ENCODE results near the gene PCCA. TPM values are rescaled to one million over a fixed set of nuclear protein-coding genes. Genes with fewer than 3 reads are reported as not detected.

PCCA gene
- total and polyA plus RNA-seq, 2 experiments from 2014 or later = 41.9 to 46.6 TPM

DNA sequence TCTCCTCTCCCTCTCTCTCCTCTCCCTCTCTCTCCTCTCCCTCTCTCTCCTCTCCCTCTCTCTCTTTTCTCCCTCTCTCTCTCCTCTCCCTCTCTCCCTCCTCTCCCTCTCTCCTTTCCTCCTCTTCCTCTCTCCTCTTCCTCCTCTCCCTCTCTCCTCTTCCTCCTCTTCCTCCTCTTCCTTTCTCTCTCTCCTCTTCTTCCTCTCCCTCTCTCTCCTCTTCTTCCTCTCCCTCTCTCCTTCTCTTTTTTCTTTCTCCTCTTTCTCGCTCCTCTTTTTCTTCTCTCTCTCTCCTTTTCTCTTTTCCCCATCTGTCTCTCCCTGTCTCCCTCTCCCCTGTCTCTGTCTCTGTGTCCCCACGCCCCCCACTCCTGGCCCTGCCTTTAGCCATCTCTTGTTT is 363.0 kb downstream of the PCCA start:
- Mint-ChIP-seq H3K27me3 (ENCODE audit: insufficient read depth, low read depth, poor library complexity) (peaks cover 7% of the 10 kb centered on the region), H3K4me1 (peaks cover 13% of the 10 kb centered on the region), H3K27ac (0 out of 2 replicates have a peak overlapping the region, but pooled peaks have one; percentile 34), H3K4me3 (no peak overlapping the region), H3K9me3 (no peaks in the 10 kb centered on the region; the same call in 2 of the 3 replicates), H3K36me3 (ENCODE audit: low read depth) (peaks cover 15% of the 10 kb centered on the region)
- no peak overlapping the region for H2AFZ ChIP-seq
- no peaks in the 10 kb centered on the region for H3K27me3 ChIP-seq (ENCODE audit: insufficient read depth)
- H3K27ac ChIP-seq (ENCODE audit: low read depth) = no peak overlapping the region
- H3K4me1 ChIP-seq (ENCODE audit: insufficient read depth) = no peaks in the 10 kb centered on the region; the same call in 1 of the 2 replicates
- H4K20me1 ChIP-seq (replicated peaks; ENCODE audit: insufficient read depth) = no peaks in the 10 kb centered on the region
- H3K9me2 ChIP-seq (ENCODE audit: insufficient read depth) = no peaks in the 10 kb centered on the region
- no peaks in the 10 kb centered on the region for H3F3A ChIP-seq (replicated peaks; ENCODE audit: low read depth)
- H3K79me2 ChIP-seq (replicated peaks; ENCODE audit: insufficient read depth) = no peaks in the 10 kb centered on the region
- no peak for ATAC-seq
- DNase-seq (ENCODE audit: low spot score) = no peak
- no peak for TF ChIP-seq ZNF114 (CRISPR knock-in tag; IDR thresholded peaks at IDR 0.05)
- TF ChIP-seq ZNF331 (CRISPR knock-in tag; IDR thresholded peaks at IDR 0.05; ENCODE audit: low read depth) = no peak
- TF ChIP-seq, protein P1, sequence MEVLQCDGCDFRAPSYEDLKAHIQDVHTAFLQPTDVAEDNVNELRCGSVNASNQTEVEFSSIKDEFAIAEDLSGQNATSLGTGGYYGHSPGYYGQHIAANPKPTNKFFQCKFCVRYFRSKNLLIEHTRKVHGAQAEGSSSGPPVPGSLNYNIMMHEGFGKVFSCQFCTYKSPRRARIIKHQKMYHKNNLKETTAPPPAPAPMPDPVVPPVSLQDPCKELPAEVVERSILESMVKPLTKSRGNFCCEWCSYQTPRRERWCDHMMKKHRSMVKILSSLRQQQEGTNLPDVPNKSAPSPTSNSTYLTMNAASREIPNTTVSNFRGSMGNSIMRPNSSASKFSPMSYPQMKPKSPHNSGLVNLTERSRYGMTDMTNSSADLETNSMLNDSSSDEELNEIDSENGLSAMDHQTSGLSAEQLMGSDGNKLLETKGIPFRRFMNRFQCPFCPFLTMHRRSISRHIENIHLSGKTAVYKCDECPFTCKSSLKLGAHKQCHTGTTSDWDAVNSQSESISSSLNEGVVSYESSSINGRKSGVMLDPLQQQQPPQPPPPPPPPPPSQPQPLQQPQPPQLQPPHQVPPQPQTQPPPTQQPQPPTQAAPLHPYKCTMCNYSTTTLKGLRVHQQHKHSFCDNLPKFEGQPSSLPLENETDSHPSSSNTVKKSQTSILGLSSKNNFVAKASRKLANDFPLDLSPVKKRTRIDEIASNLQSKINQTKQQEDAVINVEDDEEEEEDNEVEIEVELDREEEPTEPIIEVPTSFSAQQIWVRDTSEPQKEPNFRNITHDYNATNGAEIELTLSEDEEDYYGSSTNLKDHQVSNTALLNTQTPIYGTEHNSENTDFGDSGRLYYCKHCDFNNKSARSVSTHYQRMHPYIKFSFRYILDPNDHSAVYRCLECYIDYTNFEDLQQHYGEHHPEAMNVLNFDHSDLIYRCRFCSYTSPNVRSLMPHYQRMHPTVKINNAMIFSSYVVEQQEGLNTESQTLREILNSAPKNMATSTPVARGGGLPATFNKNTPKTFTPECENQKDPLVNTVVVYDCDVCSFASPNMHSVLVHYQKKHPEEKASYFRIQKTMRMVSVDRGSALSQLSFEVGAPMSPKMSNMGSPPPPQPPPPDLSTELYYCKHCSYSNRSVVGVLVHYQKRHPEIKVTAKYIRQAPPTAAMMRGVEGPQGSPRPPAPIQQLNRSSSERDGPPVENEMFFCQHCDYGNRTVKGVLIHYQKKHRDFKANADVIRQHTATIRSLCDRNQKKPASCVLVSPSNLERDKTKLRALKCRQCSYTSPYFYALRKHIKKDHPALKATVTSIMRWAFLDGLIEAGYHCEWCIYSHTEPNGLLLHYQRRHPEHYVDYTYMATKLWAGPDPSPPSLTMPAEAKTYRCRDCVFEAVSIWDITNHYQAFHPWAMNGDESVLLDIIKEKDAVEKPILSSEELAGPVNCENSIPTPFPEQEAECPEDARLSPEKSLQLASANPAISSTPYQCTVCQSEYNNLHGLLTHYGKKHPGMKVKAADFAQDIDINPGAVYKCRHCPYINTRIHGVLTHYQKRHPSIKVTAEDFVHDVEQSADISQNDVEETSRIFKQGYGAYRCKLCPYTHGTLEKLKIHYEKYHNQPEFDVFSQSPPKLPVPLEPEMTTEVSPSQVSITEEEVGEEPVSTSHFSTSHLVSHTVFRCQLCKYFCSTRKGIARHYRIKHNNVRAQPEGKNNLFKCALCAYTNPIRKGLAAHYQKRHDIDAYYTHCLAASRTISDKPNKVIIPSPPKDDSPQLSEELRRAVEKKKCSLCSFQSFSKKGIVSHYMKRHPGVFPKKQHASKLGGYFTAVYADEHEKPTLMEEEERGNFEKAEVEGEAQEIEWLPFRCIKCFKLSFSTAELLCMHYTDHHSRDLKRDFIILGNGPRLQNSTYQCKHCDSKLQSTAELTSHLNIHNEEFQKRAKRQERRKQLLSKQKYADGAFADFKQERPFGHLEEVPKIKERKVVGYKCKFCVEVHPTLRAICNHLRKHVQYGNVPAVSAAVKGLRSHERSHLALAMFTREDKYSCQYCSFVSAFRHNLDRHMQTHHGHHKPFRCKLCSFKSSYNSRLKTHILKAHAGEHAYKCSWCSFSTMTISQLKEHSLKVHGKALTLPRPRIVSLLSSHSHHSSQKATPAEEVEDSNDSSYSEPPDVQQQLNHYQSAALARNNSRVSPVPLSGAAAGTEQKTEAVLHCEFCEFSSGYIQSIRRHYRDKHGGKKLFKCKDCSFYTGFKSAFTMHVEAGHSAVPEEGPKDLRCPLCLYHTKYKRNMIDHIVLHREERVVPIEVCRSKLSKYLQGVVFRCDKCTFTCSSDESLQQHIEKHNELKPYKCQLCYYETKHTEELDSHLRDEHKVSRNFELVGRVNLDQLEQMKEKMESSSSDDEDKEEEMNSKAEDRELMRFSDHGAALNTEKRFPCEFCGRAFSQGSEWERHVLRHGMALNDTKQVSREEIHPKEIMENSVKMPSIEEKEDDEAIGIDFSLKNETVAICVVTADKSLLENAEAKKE (CRISPR knock-in tag; IDR thresholded peaks at IDR 0.05) = no peak
- no peak for TF ChIP-seq NANOG (IDR thresholded peaks at IDR 0.05; ENCODE audit: borderline replicate concordance)
- H3K4me2 ChIP-seq = no peak overlapping the region
- H3K36me3 ChIP-seq (ENCODE audit: insufficient read depth) = 0 out of 2 replicates have a peak, but pooled peaks cover 7% of the 10 kb centered on the region
- no peak overlapping the region for H3K4me3 ChIP-seq

- H3F3A ChIP-seq (replicated peaks; ENCODE audit: low read depth) = no peaks in the 10 kb centered on the region
- H3K4me3 ChIP-seq = no peak overlapping the region
- H3K9me2 ChIP-seq (ENCODE audit: insufficient read depth) = no peaks in the 10 kb centered on the region
- H3K4me1 ChIP-seq (ENCODE audit: insufficient read depth) = no peaks in the 10 kb centered on the region; the same call in 1 of the 2 replicates
- Mint-ChIP-seq H3K4me1 (peaks cover 13% of the 10 kb centered on the region), H3K36me3 (ENCODE audit: low read depth) (peaks cover 9% of the 10 kb centered on the region), H3K9me3 (no peaks in the 10 kb centered on the region; the same call in 1 of the 3 replicates), H3K4me3 (no peak overlapping the region), H3K27ac (0 out of 2 replicates have a peak overlapping the region, but pooled peaks have one; percentile 60), H3K27me3 (ENCODE audit: insufficient read depth, low read depth, poor library complexity) (peaks cover 9% of the 10 kb centered on the region)
- ATAC-seq (no peak), DNase-seq (ENCODE audit: low spot score) (no peak)
- TF ChIP-seq EZH2phosphoT487 (IDR thresholded peaks at IDR 0.05; ENCODE audit: unreplicated experiment) (no peak), ETS1 (IDR thresholded peaks at IDR 0.05) (no peak), JUNB (IDR thresholded peaks at IDR 0.05; ENCODE audit: unreplicated experiment) (no peak), STAT1 (IDR thresholded peaks at IDR 0.05; ENCODE audit: unreplicated experiment) (no peak)
- no peaks in the 10 kb centered on the region for H4K20me1 ChIP-seq (replicated peaks; ENCODE audit: insufficient read depth)
- H3K4me2 ChIP-seq = no peak overlapping the region
- H3K36me3 ChIP-seq (ENCODE audit: insufficient read depth) = 0 out of 2 replicates have a peak, but pooled peaks cover 4% of the 10 kb centered on the region
- no peak overlapping the region for H3K27ac ChIP-seq (ENCODE audit: low read depth)
- H2AFZ ChIP-seq = no peak overlapping the region
- H3K79me2 ChIP-seq (replicated peaks; ENCODE audit: insufficient read depth) = no peaks in the 10 kb centered on the region
- H3K27me3 ChIP-seq (ENCODE audit: insufficient read depth) = no peaks in the 10 kb centered on the region
These were observed 366.0 kb downstream of the PCCA start for GRCh38 chr13:100454876-100455275.

Data from GM23338 (cell line).